ENCODE results near the gene FCHSD2.

Gene FCHSD2

DNA sequence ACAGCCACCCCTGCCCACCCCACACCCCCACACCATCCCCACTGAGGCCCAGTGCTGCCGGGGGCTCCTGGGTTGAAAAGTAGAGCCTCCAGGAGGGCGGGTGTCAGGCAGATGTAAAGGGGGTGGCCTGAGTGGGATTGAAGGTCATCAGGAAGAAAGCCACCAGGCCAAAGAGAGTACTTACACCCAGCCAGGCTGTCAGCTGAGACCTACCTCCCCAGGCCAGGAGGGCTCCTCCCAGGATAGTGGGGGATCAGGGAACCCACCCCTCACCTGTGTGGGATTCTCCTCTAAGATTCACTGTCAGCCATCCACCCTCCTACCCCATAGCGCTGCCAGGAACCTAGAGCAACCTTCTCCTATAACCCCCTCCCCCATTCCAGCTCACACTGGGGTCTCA is 17.2 kb upstream of the FCHSD2 start:
- no peak for TF ChIP-seq CTCF (IDR thresholded peaks at IDR 0.05)

DNA sequence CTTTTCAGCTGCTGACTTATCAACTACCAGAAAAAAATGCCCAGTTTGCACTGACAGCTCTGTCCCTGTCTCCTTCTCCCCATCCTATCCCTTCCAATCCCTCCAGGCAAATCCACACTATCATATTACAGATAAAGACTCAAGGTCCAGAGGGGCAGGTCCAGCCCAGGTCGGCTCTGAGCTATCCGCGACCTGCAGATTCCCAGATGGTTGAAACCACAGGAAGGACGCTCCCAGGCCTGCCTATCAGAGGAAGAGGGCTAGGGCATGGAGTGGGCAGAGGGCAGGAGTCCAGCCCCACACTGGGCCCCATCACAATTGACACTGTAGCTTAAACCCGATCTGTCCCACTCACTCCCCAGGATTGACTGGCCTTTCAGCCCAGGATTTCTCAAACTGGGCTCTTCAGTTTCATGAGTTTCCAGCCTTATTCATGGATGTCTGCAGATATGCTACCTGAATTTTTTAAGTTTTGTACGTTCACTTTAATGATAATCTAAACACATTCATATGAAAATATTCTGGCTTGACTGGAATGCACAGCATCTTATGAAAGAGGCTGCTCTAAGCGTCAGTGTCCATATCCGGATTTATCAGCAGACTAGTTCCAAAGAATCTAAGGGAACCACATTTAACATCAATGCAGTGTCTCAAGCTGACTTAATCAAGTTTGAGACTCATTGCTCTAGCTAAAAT is 16.4 kb upstream of the FCHSD2 start:
- no peak for TF ChIP-seq CTCF (IDR thresholded peaks at IDR 0.05)

DNA sequence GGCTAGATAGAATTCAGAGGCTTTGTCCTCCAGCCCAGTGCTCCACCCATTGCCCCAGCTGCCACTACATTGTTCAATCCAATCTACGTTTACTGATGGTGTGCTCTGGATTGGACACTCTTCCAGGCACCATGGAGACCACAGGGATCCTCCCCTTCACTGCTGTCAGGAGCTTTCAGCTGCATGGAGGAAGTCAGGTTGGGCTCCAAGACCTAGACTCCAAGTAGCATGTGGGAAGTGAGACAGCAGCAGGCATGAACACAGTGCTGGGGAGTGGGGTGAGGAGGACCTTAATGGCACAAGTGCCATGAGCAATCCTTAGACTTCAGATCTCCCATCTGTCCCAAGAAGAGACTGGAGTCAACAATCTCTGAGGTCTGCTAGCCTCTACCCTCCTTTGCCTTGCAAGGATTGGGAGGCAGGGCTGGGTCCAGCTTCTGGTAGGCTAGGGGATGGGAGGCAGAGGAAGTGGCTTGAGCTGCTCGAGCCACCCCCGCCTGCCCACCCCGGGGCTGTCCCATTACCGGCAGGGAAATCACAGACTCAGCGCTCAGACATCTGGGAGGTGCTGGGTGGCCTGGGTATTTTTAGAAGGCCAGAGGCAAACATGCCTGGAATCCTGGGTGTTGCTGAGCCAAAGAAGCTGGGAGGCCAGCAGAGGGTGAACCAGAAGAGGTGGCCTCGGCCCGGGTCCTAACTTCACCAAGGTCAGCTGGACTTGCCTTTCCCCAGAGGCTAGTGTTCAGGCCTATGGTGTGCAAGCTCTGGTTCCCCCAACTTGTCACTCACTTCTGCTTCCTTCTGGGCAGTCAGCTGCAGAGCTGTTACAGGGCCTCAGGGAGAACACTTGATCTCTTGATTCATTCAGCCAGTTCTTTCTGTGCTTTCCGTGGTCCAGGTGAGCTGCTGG is 15.2 kb upstream of the FCHSD2 start:
- no peak for TF ChIP-seq CTCF (IDR thresholded peaks at IDR 0.05)

DNA sequence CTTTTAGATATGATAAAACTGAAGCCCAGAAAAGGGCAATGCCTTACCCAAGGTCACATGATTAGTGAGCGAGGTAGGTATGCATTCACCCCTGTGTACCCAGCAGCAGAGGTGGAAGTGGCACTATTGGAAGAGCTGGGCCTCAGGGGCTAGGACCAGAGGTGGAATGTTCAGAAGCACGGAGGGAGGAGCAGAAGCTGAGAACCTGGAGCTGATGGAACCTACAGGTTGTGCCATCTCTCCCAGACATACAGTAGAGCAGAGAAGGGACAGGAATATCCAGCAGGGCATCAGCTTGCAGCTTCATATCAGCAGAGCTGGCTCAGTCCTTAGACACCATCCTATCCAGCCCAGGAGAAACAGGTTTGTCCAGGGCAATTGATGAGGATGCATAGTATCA is 14.6 kb upstream of the FCHSD2 start:
- no peak for TF ChIP-seq CTCF (IDR thresholded peaks at IDR 0.05)

- no peak for TF ChIP-seq CTCF (IDR thresholded peaks at IDR 0.05)
These were observed 14.0 kb upstream of the FCHSD2 start for GRCh38 chr11:73156114-73156513.

DNA sequence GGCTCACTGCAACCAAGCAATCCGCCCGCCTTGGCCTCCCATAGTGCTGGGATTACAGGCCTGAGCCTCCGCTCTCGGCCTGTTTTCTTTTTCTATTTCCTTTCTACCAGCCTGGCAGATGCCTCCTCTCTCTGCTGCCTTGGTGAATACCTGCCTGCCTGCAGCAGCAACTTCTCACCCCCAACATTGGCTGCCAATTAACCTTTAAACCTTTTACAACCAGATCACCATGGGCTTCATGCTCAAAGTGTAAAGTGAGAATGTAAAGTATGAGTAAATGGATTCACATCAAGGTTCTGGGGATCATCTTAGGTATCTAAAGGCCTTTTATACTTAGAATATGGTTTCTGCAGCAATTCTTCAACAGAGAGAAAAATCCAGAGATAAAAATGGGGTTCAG is 13.0 kb upstream of the FCHSD2 start:
- TF ChIP-seq CTCF (IDR thresholded peaks at IDR 0.05), result no peak

DNA sequence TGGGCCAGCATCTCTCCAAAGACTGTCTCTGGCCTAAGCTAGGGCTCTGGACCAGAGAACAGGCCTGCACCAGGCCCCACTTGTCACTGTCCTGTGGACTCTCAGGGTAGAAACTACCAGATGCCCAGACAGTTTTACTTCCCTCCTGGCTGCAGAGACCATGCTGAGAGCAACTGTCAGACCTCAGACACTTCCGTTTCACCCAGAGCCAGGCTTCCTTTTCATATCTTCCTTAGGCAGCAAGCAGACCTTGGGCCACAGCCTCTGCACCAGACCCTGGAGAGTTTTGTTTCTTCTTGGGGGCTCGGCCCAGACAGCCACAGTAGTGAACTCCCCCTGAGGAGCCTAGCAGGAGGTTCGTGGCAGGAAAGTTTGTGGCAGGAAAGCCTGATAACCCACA is 12.1 kb upstream of the FCHSD2 start:
- no peak for TF ChIP-seq CTCF (IDR thresholded peaks at IDR 0.05)
